NCI-H2227 treated with DMSO at 0.1 percent for 48 hours (cell line): ENCODE results near the gene REN.
A peak's percentile ranks its signal among the peaks of the same experiment; 100 is the strongest.

ENCODE experiments used
- DNase-seq: peaks from one replicate; lab custom pipeline; 2025; lab: John Stamatoyannopoulos, UW

Gene REN

DNA sequence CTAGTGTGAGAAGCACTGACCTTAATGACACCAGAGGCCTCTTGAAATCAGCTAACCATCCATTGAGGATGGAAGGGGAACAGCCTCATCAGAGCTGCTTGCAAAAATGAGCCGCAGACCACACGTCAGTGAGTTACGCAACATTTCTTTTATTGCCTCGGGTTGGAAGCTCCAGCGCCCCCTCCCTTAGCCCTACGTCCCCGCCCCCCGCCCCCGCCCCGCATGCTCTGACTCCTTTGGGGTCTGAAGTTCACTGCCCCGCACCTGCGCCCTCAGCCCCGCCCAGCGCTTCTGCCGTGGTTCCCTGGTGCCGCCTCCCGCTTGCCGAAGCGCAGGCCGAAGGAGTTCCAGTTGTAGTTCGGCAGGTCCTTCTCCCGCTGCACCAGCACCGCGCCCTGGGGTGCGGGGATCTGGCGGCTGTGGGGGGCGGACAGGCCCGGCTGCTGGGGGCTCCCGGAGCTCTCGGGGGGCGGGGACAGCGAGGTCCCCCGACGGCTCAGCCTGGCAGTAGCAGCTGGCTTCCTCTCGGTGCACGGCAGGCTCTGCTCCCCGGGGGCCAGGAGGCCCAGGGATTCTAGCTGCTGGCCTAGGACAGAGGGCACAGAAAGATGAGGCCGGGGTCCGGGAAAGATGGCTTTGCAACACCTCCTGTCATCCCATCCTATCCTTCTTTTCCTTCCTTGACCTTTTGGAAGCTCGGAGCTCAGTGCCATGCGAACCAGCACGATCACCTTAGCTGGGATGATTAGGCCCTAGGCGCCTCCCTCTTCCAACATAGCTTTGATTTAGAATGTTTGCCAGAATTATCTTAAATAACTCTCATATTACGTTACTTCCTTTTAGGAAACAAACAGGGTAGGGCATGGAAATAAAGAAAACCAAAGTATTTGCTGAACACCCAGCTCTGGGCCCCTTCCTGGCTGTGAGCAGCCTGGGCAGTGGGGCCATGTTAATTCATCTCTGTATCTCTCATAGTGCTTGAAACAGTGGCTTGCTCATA lies 24.4 kb upstream of the REN start:
- DNase-seq = peak; percentile 38

DNA sequence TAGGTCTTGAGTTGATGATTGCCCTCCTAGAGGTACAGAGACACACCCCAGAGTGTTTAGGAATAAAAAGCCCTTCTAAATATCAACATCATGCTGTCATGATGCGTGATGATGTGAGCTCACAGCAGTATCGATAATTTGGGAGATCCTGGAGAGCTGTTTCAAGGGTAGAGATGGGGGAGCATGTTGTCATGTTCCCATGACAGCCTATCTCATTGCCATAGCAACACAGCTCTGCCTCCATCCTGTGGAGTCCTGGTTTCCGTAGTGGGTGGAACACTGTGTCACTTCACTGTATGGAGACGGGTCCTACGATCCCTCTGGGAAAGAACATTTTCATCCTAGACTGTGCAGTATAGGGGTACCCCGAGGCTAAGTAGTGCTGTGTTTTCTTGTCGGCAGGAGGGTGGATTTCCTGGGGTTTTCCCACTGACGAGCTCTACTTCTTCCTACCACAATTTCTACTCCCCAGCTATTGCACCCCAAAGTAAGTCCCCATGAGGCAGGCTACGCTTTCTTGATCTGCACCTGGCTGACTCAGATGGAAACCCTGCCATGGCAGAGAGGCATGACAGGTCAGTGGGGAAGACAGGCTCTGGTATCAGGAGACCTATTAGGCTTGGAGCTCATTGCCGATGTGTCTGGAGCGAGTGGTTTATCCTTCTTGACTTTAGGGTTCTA lies 23.0 kb upstream of the REN start:
- DNase-seq = no peak

DNA sequence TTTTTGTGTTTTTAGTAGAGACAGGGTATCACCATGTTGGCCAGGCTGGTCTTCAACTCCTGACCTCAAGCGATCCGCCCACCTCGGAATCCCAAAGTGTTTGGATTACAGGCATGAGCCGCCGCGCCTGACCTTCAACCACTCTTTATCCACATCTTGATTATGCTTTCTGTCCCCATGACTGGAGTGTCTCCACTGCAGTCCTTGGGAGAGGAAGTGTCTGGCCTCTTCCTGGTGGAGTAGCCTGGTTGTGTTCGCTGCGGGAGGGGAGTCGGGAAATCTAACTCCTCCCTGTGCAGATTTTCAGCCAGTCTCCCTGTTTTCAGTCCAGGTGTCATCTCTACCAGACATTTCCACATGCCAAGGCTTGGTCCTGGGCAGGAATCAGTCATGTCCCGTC lies 20.5 kb upstream of the REN start:
- no peak for DNase-seq

DNA sequence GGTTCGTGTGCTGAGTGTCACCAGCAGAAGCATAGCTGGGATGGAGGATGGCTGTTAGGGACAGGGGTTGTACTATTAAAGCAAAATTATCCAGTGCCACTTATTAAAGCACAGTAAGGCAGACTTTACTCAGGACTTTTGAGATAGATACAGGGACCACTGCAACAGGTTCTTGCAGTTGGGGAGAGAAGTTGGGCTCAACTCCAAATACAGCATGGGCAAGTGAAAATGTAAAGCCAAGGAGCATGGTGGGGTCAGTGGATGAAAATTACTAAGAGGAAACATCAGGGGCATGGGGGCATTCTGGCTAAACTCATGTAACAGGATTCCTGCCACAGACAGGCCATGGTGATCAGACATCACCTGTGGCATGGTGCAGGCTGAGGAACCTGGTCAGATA lies 15.0 kb upstream of the REN start:
- DNase-seq = no peak

DNA sequence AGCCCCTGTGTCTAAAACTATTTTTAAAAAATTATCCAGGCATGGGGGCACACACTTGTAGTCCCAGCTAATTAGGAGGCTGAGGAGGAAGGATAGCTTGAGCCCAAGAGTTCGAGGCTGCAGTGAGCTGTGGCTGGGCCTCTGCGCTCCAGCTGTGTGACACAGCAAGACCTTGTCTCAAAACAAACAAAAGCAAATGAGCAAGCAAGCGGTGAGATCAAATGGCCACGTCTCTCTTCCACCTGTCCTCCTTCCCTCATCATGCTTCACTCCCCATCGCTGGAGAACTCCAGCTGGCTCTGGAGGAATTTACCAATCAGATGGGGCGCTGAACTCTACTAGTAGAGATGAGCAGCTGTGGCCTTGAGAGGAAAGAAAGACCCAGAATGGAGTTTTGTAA lies 14.0 kb upstream of the REN start:
- DNase-seq = no peak

DNA sequence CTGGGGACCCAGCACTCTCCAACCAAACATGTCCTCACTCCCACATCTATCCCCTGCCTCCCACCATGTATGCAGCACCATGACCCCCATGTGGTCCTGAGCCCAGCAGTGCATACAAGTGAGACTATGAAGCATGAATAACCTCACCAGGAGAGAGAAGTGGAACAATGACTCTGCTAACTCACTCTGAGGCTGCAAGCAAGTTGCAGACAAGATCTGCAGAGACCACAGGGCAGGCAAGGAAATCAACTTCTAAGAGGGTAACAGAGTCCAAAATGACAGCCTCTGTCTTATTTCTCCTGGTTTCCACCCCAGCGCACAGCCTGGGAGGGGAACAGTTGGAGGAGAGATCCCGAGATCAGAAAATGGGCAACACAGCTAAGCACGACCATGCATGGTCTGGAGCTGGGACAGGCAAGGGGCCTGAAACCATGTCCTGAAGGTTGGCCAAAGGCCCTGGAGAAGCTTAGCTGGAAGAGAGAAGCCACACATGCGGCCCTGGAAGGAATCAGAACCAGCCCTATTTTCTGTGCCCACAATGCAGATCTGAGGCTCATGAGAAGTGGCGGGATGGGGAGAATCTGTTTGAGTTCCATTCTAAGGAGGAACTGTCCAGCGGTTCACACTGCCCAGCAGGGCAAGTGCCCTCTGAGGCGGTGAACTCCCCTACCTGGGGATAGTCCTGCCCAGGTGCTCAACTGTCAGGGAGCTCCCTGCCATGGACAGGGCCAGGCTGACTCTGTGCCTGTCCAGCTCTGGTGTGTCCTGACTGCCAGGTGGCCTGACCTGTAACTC lies 12.5 kb upstream of the REN start:
- DNase-seq = no peak

DNA sequence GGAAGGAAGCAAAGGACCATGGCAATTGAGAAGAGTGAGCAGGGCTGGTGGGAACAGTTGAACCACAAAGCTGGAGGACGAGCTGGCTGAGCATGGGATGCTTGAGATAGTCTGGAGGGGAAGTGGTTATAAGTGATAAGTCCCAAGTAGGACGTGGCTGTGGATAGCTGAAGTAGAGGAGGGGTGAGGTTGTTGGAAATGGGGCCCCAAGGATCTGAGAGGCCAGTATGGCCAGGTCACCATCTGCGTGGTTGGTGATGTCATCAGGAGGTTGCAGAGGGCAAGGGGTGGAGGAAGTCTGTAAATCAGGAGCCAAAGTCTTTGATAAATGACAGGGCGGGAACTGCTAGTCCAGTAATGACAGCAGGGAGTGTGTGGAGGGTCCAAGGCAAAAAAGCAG lies 11.0 kb upstream of the REN start:
- no peak for DNase-seq

DNA sequence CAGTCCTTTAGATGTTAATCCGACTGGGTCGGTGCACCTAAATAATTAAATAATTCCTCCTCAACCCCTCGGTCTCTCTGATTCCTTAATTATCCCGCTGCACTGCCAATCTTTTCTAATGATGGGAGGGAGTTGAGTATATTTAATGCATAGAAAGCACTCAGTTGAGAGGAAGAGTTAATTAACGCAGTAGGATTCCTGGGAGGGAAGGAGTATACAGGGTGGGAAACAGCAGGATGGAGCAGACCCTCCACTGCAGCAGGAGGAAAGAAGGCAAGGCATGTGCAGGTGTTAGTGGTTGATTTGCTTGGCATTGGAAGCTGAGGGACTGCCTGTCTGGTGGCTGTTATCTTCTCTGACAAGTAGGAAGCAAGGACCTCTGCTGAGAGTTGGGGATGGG lies 9.9 kb upstream of the REN start:
- no peak for DNase-seq

DNA sequence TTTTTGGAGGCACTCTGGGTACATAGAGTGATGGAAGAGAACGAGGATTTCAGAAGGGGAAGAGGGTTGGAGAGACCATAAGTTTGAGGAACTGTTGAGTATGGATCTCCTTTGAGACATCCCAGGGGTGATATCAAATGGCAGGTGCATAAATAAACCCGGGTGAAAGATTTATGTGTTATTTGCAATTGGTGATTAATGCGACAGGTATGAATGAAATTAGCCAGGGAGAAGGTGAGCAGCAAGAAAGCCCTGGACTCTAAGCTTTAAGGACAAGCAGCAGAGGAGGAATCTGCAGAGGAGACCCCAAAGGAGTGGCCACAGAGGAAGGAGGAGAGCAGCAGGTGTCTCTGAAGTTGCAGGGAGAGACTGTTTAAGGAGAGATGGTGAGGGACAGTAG lies 8.8 kb upstream of the REN start:
- no peak for DNase-seq

DNA sequence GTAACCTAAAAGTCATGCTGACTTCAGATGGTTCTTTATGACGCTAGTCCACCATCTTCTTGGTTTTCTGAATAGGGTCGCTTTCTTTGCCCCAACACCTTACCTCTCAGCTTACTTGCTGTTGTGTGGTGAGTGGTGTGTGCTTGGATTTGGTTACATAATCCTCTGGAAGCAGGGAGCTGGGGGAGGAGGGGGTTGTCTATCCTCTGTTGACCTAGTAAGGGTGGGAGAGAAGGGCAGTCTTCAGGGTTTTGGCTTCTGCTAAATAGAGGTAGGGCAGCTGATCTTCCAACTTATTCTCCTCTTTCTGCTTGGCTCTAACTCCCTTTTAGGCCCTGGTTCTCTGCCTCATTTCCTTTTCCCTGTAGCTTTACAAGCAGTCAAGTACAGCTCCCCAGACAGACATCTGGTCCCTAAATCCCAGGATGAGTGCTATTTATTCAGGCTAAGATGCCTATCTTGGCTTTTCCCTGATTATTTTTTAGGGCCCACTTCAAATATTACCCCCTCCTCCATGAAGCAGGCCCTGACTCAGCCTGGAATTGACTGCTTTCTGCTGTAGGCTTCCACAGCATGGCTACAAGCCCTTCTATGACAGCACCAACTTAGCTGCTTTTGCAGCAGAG lies 6.4 kb upstream of the REN start:
- DNase-seq = no peak

DNA sequence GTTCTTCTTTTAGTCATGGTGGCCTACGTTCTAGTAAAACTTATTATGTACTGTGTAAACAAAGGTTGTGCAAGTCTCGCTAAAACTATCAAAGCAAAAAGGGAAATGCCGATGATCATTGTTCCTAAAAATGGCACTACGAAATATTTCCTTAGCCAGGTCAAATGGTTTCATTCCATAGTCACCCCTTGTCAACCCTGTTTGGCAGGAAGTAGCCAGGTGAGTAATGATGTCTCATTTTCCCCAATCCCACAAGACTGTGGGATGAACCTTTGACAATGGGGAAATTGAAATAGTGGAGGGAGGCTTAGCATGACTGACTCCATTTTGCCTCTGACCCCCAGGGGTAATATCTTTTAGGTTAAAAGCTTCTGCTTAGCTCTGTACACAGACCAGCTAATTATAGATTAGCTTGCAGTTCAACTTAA lies 5.6 kb upstream of the REN start:
- DNase-seq = no peak

DNA sequence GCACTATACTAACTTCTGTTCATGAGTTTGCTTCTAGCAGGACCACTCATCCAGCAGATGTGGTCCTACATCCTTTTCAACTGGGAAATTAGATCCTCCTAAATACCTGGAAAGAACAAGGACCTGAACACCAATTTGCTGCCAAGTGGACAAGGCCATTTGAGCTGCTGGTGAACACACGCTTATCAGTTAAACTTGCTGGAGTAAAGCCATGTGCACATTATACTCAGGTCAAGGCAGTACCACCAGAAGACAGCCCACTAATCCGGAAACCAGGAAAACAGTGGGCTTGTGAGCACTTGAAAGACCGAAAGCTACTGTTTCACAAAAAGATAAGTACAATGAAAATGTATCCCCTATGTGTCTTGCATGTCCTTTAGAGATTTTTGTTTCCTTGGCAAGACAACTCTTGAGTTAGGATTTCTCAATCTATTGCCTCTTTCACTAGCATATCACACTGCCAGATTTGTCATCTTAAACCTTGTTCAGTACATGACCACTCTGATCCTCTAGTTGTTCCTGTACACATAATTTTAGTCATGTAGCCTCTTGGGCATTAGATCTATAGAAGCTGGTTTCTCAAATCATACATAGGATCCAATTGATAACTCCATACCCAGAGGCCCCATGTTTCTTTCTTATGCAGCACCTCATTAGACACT lies 4.5 kb upstream of the REN start:
- no peak for DNase-seq

DNA sequence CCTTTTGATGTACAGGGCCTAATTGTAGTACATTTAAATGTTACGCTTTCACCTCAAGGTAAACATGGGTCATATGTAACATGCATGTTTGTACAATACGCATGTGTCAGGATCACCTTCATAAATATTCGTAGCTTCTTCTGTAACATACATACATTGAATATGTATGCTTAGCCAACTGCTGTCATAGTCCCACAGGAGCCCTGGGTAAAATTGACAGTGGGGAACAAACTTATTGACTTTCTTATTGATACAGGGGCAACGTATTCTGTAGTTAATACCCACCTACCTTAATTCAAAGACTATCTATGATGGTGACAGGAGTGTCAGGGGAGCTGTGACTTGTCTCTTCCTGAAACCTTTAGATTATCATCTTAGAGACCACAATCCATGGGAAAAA lies 3.7 kb upstream of the REN start:
- no peak for DNase-seq

DNA sequence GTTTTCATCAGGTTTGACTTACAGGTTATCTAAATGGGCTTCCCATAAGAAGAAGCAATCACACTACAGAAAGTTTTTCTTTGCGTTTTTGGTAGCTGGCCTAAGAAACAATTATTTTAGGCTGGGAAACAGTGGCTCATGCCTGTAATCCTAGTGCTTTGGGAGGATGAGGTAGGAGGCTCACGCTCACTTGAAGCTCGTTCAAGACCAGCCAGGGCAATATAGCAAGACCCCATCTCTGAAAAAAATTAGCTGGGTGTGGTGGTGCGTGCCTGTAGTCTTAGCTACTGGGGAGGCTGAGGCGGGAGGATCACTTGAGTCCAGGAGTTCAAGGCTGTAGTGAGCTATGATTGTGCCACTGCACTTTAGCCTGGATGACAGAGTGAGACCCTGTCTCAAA lies 1.6 kb upstream of the REN start:
- DNase-seq = no peak

DNA sequence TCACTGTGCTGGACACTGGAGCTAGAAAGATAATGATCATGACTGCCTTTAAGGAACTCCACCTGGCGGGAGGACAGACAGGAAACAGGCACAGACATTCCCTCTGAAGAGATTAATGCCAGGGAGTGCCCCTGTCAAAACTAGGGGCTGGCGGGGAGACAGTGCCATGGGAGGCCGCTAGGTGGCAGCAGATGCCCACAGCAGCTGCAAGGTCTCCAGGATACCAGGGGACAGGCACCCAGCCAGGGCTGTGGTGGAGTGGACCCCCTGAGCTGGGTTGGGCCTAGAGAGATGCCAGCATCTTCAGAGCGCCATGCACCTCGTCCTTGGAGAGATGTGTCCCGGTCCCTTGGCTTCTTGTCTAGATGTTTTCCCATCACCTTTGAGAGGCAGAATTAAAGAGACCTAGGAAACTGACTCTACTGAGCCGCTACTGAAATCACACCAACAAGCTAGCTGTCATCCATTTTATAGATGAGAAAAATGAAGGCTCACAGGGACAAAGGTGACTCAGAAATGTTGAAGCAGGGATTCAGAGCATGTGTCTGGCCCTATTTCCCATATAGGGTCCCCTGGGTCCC lies 3.6 kb downstream of the REN start:
- DNase-seq = peak; percentile 65

DNA sequence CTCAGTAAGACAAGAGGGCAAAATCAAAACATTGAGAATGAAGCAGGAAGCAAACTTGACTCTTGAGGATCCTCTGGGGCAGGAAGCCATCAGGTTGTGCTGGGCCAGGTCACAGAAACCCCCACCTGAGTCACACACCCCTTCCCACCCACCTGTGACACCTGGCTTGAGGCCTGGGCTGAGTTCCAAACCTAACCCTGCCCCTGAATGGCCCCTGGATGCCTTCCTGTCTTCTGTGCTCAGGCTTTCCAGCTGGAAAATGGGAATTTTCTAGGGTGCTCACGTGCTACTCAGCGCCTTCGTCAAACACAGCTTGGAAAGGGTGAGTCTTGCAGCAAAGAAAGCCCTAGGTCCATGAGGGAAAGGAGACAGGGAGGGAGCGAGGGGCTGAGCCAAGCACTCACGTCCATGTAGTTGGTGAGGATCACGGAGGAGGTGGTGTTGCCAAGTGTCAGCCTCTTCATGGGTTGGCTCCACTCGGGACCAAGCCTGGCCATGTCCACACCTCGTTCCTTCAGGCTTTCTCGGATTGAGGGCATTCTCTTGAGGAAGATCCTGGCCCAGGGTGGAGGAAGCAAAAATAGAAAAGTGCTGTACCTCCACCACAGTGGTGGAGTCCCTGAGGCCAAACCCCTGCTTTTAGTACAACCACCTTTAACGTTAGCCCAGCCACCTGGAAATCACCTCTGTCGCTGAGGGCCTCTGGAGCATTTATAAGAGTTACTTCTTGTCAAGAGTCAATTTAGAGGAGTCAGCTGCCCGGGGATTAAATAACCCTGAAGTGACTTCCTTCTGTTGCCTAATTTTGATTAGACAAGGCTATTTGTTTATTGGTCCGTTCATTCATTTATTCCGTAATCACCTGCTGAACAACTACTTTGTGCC lies 4.3 kb downstream of the REN start:
- no peak for DNase-seq

DNA sequence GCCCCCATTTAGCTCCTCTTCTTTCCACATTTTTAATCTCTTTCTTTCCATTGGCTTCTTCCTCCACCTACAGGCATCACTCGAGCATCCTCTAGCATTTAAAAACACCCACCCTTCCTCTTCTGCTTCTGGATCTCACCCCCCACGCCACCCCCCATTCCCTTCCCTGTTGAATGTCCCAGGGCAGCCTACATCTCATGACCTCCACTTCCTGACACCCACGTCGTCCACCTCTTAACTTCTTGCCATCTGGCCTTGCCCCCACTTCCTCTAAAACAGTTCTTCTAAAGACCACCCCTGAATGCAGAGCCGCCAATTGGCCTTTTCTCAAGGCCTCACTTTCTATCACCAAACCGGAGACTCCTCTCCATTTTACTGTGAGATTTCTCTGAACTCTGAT lies 8.2 kb downstream of the REN start:
- no peak for DNase-seq

DNA sequence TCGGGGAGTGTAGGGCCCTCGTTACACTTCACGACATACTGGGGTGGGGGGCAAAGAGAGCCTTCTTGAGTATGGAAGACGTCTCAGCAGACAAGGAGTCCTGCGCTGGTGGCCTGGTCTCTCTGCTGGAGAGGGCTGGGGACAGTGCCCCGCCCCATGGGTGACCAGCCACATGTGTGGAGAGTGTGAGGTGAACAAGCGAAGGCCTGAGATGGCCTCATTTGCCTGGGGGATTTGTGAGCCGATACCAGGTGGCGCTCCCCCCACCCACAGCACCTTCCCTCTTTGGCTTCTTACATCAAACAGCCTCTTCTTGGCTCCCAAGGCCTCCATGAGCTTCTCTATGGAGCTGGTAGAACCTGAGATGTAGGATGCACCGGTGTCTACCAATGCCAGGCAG lies 10.3 kb downstream of the REN start:
- no peak for DNase-seq

DNA sequence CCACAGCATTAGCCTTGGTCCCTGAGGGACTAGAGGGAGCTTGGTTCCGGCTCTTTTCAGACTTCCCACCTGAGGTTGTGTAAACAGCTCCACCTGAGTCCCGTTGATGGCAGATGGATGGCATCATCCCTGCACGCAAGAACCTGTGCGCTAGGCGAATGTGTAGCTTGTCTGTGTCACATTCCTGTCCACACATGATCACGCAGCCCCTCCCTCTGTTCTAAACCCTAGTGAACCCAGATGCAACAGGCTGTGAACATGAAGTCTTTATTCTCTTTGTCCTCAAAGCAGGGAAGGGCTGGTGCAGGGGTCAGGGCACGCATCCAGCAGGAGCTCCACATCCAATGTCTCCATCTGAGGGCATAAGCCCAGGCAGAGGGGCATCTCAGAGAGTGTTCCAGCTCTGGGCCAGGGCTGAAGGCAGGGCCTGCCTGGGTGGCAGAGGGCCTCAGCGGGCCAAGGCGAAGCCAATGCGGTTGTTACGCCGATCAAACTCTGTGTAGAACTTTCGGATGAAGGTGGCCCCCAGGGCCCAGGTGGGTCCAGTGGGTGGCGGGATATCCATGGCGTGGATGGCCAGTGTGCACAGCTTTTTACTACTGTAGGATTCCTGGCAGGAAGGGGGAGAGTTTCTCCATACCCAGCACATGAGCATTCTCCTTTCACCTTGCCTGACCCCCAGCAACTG lies 11.4 kb downstream of the REN start:
- DNase-seq = no peak

DNA sequence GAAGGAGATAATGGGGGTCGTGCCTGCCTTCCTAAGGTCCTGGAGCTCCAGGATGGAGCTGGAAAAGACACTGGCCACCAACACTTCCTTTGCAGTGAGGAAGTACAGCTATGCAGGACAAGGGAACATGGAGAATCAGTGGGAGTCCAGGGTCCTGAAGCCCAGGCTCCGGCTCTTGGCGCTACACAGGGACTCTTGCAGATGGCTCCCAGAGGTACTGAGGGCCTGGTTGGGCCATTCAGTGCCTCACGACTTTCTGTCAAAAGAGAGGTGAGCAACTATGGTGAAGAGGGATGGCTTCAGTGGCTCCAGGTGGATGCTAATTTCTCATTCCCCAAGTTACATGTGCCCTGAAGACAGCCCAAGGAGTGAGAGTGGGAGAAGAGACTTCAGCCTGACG lies 12.5 kb downstream of the REN start:
- no peak for DNase-seq
